AG10803 (cell line): ENCODE measurements around the gene ISY1.
"Not testable (repeated sequence)": the region's sequence is repeated elsewhere in the genome, so short reads cannot be mapped to it uniquely, and the experiment has no call there.

Source experiments
- DNase-seq: peaks from one replicate; pipeline ENCODE4 v3.0.0; 2010; ENCODE audit warnings: low read depth
- H3K4me3 ChIP-seq: 2 replicates; pipeline ENCODE4 v1.5.1; 2011; ENCODE audit warnings: mild to moderate bottlenecking, low read length, control low read depth
- TF ChIP-seq, protein P1 (sequence below): conservative IDR thresholded peaks from 2 replicates; pipeline ENCODE4 v1.5.1; 2011; ENCODE audit warnings: mild to moderate bottlenecking, low read length, control low read depth, inconsistent platforms

ISY1 gene

DNA sequence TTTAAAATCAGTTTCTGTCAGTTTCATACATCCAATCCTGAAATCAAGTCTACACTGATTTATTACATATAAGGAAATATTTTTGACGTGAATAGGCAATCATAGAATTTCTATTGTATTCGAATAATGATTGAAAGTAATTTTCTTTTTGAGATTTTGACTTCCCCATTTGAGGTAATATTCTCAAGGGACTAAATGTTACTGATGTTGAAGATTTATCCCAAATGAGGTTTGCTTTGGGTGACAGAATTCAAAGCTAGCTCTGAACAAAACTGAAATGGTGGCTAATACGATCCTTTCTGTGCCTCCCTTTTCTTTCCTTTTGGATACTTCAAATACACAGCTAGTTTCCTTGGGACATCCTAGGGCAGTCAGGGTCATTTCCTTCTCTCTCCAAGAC is 35.7 kb upstream of the ISY1 start:
- no peak overlapping the region for H3K4me3 ChIP-seq
- TF ChIP-seq, protein P1, sequence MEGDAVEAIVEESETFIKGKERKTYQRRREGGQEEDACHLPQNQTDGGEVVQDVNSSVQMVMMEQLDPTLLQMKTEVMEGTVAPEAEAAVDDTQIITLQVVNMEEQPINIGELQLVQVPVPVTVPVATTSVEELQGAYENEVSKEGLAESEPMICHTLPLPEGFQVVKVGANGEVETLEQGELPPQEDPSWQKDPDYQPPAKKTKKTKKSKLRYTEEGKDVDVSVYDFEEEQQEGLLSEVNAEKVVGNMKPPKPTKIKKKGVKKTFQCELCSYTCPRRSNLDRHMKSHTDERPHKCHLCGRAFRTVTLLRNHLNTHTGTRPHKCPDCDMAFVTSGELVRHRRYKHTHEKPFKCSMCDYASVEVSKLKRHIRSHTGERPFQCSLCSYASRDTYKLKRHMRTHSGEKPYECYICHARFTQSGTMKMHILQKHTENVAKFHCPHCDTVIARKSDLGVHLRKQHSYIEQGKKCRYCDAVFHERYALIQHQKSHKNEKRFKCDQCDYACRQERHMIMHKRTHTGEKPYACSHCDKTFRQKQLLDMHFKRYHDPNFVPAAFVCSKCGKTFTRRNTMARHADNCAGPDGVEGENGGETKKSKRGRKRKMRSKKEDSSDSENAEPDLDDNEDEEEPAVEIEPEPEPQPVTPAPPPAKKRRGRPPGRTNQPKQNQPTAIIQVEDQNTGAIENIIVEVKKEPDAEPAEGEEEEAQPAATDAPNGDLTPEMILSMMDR, result no peak
- no peak for DNase-seq

DNA sequence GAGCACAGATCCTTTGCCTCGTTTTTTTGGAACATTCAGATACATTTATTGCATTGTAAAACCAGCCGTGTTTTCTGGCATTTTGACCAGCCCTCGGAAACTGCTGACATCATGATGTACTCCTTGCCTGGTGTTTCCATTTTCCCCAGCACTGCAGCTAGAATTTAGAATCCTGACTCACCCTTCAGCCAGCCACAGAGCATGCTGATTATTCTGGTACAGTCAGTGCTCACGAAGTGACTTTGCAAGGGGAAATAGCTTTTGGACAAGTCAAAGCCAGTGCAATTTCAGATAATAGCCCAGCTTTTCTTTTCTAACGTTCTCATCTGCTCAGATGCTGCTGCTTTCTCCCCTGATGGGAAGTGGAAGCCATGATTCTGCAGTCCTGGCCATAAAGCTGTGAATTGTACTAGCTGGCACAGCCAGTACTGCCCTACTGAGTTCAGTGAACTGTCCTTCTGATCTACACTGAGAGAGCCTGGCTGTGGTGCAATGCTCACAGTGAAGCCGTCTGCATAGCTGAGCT is 34.9 kb upstream of the ISY1 start:
- peak; percentile 95 for DNase-seq
- TF ChIP-seq, protein P1, result no peak
- peak overlapping the region; percentile 39 for H3K4me3 ChIP-seq

DNA sequence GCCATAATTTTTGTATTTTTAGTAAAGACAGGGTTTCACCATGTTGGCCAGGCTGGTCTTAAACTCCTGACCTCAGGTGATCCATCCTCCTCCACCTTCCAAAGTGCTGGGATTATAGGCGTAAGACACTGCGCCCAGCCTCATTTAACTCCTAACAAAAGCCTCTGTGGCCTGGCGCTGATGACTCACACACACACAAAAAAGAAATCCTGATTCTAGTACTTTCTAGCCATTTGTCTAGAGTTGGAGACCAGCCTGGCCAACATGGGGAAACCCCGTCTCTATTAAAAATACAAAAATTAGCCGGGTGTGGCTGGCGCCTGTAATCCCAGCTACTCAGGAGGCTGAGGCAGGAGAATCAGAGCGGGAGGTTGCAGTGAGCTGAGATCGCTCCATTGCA is 28.9 kb upstream of the ISY1 start:
- H3K4me3 ChIP-seq, result not testable (repeated sequence)

DNA sequence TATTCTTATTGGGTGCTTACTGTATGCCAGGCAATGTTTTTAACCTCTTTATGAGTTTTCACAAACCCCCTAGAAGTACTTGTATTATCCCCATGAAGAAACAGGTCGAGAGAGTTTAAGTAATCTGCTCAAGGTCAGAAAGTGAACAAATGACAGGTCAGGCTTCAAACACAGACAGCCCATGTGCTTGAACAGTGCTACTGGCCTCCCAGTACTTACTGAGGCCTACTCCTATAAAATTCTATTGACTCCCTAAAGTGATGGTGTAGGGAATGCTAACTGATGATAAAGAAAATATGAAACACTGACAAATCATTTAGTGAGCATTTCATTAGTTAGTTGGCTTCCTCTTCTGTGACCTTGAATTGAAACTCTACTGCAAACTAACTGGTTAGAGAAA is 27.0 kb upstream of the ISY1 start:
- H3K4me3 ChIP-seq, result no peak overlapping the region
- TF ChIP-seq, protein P1, result no peak
- no peak for DNase-seq

More for the DNA sequence above, 28.9 kb upstream of the ISY1 start:
- not testable (repeated sequence) for DNase-seq

DNA sequence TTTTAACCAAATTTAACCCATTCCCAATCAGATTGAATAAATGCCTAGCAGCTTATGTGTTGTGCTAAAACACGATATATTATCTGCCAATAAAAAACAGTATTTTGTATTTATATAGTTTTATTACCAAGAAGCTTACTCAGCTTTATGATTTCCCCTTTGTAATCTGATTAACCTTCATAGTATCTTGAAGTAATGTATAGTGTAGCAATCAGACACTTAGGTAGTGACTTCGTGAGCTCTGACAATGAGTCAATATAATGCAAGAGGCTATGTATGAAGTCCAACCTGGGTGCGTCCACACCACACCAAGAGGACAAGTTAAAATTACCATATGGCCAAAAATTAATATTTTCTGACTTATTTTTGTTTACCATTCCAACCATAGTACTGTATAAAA is 24.9 kb upstream of the ISY1 start:
- no peak for DNase-seq
- TF ChIP-seq, protein P1, result no peak
- H3K4me3 ChIP-seq, result no peak overlapping the region

DNA sequence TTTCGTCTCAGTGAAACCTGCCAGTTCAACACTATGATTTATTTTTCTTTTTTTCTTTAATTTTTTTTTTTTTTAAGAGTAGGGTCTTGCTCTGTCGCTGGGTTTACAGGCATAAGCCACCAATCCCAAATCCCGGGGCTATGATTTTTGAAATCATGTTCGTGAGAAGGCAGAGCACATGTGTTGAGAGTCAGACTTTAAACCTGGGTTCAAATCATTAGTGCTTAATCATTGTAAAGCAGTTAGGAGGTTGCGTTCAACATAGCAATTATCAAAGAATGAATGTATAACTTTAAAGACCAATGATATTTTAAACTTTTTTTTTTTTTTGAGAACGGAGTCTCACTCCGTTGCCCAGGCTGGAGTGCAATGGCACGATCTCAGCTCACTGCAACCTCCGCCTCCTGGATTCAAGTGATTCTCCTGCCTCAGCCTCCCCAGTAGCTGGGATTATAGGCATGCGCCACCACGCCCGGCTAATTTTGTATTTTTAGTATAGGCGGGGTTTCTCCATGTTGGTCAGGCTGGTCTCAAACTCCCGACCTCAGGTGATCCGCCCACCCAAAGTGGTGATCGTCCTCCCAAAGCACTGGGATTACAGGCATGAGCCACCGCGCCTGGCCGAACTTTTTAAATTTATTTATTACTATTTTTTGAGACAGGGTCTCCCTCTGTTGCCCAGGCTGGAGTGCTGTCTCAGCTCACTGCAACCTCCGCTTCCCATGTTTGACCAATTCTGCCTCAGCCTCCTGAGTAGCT is 24.1 kb upstream of the ISY1 start:
- not testable (repeated sequence) for DNase-seq
- H3K4me3 ChIP-seq, result peak overlapping the region; percentile 97

DNA sequence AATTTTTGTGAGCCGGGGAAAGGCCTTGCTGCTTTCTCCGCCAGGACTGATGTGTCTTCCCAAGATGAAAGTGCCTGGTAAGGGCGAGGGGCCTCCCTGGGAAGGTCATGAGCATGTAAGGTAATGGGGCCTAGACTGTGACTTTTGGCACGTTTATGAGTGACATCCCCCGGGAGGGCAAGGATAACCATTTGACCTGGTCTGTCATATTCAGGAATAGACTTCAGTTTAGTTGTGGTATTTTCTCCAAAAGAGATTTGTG is 23.5 kb upstream of the ISY1 start:
- H3K4me3 ChIP-seq, result peak overlapping the region; percentile 97
- peak; percentile 29 for DNase-seq
- TF ChIP-seq, protein P1, result no peak

DNA sequence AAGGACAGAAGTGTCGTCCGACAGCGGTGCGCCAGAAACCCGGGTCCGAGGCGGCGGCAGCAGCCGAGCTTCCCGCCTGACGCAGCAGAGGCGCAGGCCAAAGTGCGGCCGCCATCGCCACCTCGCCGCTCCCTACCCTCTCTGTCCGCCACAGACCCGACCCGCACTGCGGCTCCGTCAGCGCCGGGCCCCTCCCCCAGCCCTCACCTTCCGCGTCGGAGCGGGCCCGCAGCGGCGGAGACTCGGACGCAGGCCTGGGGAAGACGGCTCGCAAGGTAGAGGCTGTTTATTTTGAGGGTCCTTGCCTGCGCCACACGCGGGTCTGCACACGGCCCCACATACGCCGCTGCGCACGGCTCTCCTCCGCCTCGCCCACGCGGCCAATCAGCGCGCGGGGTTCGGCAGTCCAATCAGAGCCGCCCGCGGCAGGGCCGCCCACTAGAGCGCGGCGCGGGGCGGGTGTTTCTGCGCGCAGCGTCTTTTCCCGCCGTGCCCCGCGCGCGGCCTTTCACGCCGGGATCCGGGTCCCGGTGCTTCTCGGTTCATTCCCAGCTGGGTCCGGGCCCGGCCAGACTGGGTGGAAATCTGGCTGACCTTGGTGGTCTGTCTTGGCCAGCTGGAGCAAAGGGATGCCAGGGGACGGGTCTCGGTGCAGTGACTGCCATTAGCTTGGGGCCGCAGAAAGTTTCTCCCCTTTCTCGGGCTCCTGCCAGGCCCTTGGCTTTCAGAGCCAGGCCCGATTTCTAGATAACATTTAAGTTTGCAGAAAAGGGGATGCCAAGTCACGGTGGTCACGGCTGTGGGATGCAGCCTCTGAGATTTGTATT is 22.9 kb upstream of the ISY1 start, which contains the start of gene CNBP:
Gene CNBP, minus strand, starts transcription at position 328 of the 827 bp plus-strand sequence. CDS start 12,139 bp downstream, outside the sequence.
- peak; percentile 94 for DNase-seq
- TF ChIP-seq, protein P1, result no peak
- peak within 1 kb of the TSS; percentile 97 for H3K4me3 ChIP-seq
